ENCODE data around the gene CFAP299. TPM values are rescaled to one million over a fixed set of nuclear protein-coding genes. Genes with fewer than 3 reads are reported as not detected.
"Not testable (repeated sequence)": the region's sequence is repeated elsewhere in the genome, so short reads cannot be mapped to it uniquely, and the experiment has no call there.

The CFAP299 gene
- total RNA-seq, 1 experiment from 2014 or later: not detected

DNA sequence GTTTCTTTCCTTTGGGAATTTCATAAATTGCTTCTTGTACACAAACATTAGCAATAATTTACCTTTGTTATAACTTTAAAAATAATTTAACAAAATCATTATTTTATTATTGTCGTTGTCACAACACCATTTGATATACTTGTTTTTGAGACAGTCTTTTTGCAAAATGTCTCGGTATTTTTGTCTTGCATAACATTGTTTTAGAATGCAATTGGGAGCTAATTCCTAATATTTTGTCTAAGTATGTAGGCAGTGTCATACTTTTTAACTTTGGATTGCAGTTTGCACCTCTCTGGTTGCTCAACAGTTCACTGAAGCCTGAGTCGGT lies 340 bp upstream of the CFAP299 start:
- Histone ChIP-seq H3K4me3 (ENCODE audit: low read depth, low read length, poor library complexity, severe bottlenecking) (no peak overlapping the region), H3K36me3 (ENCODE audit: insufficient read depth, low read length, poor library complexity, severe bottlenecking) (no peaks in the 10 kb centered on the region), H3K27me3 (replicated peaks; ENCODE audit: insufficient read depth, low read depth, low read length, poor library complexity) (peaks cover 34% of the 10 kb centered on the region), H3K4me1 (ENCODE audit: insufficient read depth, low read length, poor library complexity, severe bottlenecking) (no peaks in the 10 kb centered on the region), H3K27ac (ENCODE audit: low read depth, low read length, poor library complexity, severe bottlenecking) (no peak overlapping the region), H3K9me3 (ENCODE audit: low read depth, low read length, poor library complexity, severe bottlenecking) (no peaks in the 10 kb centered on the region)
- TF ChIP-seq, protein P1, sequence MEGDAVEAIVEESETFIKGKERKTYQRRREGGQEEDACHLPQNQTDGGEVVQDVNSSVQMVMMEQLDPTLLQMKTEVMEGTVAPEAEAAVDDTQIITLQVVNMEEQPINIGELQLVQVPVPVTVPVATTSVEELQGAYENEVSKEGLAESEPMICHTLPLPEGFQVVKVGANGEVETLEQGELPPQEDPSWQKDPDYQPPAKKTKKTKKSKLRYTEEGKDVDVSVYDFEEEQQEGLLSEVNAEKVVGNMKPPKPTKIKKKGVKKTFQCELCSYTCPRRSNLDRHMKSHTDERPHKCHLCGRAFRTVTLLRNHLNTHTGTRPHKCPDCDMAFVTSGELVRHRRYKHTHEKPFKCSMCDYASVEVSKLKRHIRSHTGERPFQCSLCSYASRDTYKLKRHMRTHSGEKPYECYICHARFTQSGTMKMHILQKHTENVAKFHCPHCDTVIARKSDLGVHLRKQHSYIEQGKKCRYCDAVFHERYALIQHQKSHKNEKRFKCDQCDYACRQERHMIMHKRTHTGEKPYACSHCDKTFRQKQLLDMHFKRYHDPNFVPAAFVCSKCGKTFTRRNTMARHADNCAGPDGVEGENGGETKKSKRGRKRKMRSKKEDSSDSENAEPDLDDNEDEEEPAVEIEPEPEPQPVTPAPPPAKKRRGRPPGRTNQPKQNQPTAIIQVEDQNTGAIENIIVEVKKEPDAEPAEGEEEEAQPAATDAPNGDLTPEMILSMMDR (conservative IDR thresholded peaks at IDR 0.05; ENCODE audit: low read depth, low read length): no peak
- TF ChIP-seq EZH2 (IDR thresholded peaks at IDR 0.05; ENCODE audit: borderline replicate concordance, low read depth, low read length, poor library complexity, severe bottlenecking): no peak
- intact Hi-C loops (cut with micrococcal nuclease; ENCODE audit: unreplicated experiment): no loop called here
- ChIA-PET CTCF (no interaction called here), POLR2A (ENCODE audit: low non-redundant PET) (no interaction called here)
- DNase-seq (ENCODE audit: low spot score): no peak
- BruUV-seq (replicated peaks): no TSS peak

GRCh38 chr4:80336582-80336981 lies 1.1 kb downstream of the CFAP299 start:
- ChIA-PET CTCF (no interaction called here), POLR2A (ENCODE audit: low non-redundant PET) (no interaction called here)
- DNase-seq (ENCODE audit: low spot score): no peak
- no TSS peak for BruUV-seq (replicated peaks)
- H3K4me1 ChIP-seq (ENCODE audit: insufficient read depth, low read length, poor library complexity, severe bottlenecking): no peaks in the 10 kb centered on the region
- H3K27ac ChIP-seq (ENCODE audit: low read depth, low read length, poor library complexity, severe bottlenecking): no peak overlapping the region
- no peak overlapping the region for H3K4me3 ChIP-seq (ENCODE audit: low read depth, low read length, poor library complexity, severe bottlenecking)
- H3K36me3 ChIP-seq (ENCODE audit: insufficient read depth, low read length, poor library complexity, severe bottlenecking): no peaks in the 10 kb centered on the region
- no peaks in the 10 kb centered on the region for H3K9me3 ChIP-seq (ENCODE audit: low read depth, low read length, poor library complexity, severe bottlenecking)
- peaks cover 34% of the 10 kb centered on the region for H3K27me3 ChIP-seq (replicated peaks; ENCODE audit: insufficient read depth, low read depth, low read length, poor library complexity)
- no peak for TF ChIP-seq EZH2 (IDR thresholded peaks at IDR 0.05; ENCODE audit: borderline replicate concordance, low read depth, low read length, poor library complexity, severe bottlenecking)
- TF ChIP-seq, protein P1 (conservative IDR thresholded peaks at IDR 0.05; ENCODE audit: low read depth, low read length): no peak
- intact Hi-C loops (cut with micrococcal nuclease; ENCODE audit: unreplicated experiment): no loop called here

DNA sequence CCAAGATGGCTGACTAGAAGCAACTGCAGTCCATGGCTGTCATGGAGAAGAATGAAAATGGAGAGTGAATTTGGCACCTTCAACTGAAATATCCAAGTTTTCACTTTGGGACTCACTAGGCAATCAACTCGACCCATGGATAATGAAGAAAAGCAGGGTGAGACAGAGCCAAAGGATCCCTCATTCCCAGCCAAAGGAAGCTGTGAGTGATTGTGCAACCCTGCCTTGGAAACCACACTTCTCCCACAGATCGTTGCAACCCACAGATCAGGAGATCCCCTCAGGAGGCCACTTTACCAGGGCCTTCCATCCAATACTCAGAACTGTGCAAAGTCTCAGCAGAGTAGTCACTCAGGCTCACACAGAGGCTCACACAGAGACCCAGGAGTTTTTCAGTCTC lies 4.5 kb downstream of the CFAP299 start:
- ChIA-PET POLR2A (ENCODE audit: low non-redundant PET) (no interaction called here), CTCF (no interaction called here)
- H3K4me1 ChIP-seq (ENCODE audit: insufficient read depth, low read length, poor library complexity, severe bottlenecking): no peaks in the 10 kb centered on the region
- no peaks in the 10 kb centered on the region for H3K36me3 ChIP-seq (ENCODE audit: insufficient read depth, low read length, poor library complexity, severe bottlenecking)
- H3K27me3 ChIP-seq (replicated peaks; ENCODE audit: insufficient read depth, low read depth, low read length, poor library complexity): peaks cover 19% of the 10 kb centered on the region
- no peak overlapping the region for H3K4me3 ChIP-seq (ENCODE audit: low read depth, low read length, poor library complexity, severe bottlenecking)
- intact Hi-C loops (cut with micrococcal nuclease; ENCODE audit: unreplicated experiment): no loop called here
- no peaks in the 10 kb centered on the region for H3K9me3 ChIP-seq (ENCODE audit: low read depth, low read length, poor library complexity, severe bottlenecking)
- no peak overlapping the region for H3K27ac ChIP-seq (ENCODE audit: low read depth, low read length, poor library complexity, severe bottlenecking)
- no TSS peak for BruUV-seq (replicated peaks)
- no peak for TF ChIP-seq EZH2 (IDR thresholded peaks at IDR 0.05; ENCODE audit: borderline replicate concordance, low read depth, low read length, poor library complexity, severe bottlenecking)
- TF ChIP-seq, protein P1 (conservative IDR thresholded peaks at IDR 0.05; ENCODE audit: low read depth, low read length): no peak
- DNase-seq (ENCODE audit: low spot score): no peak

DNA sequence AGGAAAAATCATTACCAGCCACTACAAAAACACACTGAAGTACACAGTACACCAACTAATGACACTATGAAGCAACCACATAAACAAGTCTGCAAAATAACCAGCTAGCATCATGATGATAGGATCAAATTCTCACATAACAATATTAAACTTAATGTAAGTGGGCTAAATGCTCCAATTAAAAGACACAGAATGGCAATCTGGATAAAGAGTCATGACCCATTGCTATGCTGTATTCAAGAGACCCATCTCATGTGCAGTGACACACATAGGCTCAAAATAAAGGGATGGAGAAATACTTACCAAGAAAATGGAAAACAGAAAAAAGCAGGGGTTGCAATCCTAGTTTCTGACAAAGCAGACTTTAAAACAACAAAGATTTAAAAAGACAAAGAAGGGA lies 7.2 kb downstream of the CFAP299 start:
- H3K27me3 ChIP-seq (replicated peaks; ENCODE audit: insufficient read depth, low read depth, low read length, poor library complexity); DNase-seq (ENCODE audit: low spot score); H3K36me3 ChIP-seq (ENCODE audit: insufficient read depth, low read length, poor library complexity, severe bottlenecking); H3K4me3 ChIP-seq (ENCODE audit: low read depth, low read length, poor library complexity, severe bottlenecking); H3K4me1 ChIP-seq (ENCODE audit: insufficient read depth, low read length, poor library complexity, severe bottlenecking); intact Hi-C loops (cut with micrococcal nuclease; ENCODE audit: unreplicated experiment); BruUV-seq (replicated peaks); POLR2A ChIA-PET (ENCODE audit: low non-redundant PET); H3K9me3 ChIP-seq (ENCODE audit: low read depth, low read length, poor library complexity, severe bottlenecking); H3K27ac ChIP-seq (ENCODE audit: low read depth, low read length, poor library complexity, severe bottlenecking); CTCF ChIA-PET: not testable (repeated sequence)
